ENCODE measurements around the gene PKMYT1. TPM values are rescaled to one million over a fixed set of nuclear protein-coding genes. Genes with fewer than 3 reads are reported as not detected.

The PKMYT1 gene
- total and polyA plus RNA-seq, 4 experiments from 2014 or later: 0.79 TPM; not detected in 3

DNA sequence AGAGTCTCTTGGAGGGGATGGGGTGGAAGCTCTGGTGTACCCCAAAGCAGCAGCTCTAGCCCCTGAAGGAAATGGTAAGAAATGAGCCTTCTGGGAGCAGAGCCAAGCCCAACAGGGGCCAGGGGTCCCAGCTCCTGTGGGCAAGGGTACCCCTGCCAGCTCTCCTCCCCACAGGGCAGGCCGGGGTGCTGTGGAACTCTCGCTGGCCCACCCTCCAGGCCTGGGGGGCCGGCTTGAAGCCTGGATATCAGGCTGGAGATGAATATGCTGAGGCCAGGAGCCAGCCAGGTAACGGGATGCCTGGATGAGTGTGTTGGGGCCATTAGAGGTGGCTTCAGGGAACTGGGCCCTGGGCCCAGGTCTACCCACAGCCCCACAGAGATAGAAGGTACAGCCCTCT lies 20.3 kb upstream of the PKMYT1 start:
- no peaks in the 10 kb centered on the region for H3K36me3 ChIP-seq (ENCODE audit: insufficient read depth, low read length)
- H3K27ac Mint-ChIP-seq: peak overlapping the region in 1 of 7 donors; percentile 46
- H3K4me3 Mint-ChIP-seq: no peak overlapping the region
- H3K9me3 ChIP-seq (ENCODE audit: control insufficient read depth in 1 of 2, low read length in 2 of 2): no peaks in the 10 kb centered on the region
- no peak overlapping the region for H3K27ac ChIP-seq (ENCODE audit: low read depth, low read length)
- intact Hi-C loops (cut with micrococcal nuclease): no loop called here
- H3K27me3 Mint-ChIP-seq: peaks cover 2% of the 10 kb centered on the region in 2 donors
- DNase-seq: peak in 1 of 5 donors; percentile 19
- no peaks in the 10 kb centered on the region for H3K36me3 Mint-ChIP-seq
- POLR2A ChIA-PET (ENCODE audit: partially characterized antibody): interaction anchor here (0.9 to 1.1 kb wide), 2 partner anchors 27 to 151 kb away, joined by 3 to 4 read pairs; no protein-coding TSS in a partner anchor
- no peak overlapping the region for H3K4me3 ChIP-seq (ENCODE audit: low read length in 2 of 2)
- H3K27me3 ChIP-seq (ENCODE audit: insufficient read depth, low read length): no peaks in the 10 kb centered on the region
- H3K4me1 ChIP-seq (ENCODE audit: insufficient read depth, low read length): peaks cover 4% of the 10 kb centered on the region
- CTCF ChIA-PET (ENCODE audit: partially characterized antibody): interaction anchor here (14.2 kb wide), 1 partner anchor 26 kb away, joined by 444 read pairs; the partner anchor contains the start of genes CLDN6, HCFC1R1, THOC6 and TNFRSF12A
- H3K4me1 Mint-ChIP-seq: peaks cover 0 to 5% (median 0%) of the 10 kb centered on the region in 4 donors
- H3K9me3 Mint-ChIP-seq: no peaks in the 10 kb centered on the region

DNA sequence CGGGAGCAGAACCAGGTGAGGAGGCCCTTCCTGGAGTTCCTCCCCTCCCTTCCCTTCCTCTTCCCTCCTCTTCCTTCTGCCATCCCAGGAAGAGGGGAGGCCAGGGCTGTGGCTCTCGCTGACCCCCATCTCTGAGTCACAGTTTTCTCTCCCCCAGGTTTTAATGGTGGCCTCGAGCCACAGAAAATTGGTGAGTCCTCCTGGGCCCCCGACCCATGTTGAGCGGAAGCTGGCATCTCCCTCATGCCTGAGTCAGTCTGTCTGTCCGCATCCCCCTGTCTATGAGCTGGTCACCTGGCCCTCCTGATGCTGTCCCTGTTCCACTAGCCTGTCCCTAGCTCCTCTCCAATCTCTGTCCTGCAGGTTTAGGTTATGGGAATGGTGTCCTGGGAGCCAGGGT lies 19.7 kb upstream of the PKMYT1 start:
- H3K27ac ChIP-seq (ENCODE audit: low read depth, low read length): no peak overlapping the region
- Mint-ChIP-seq H3K4me1 (peaks cover 0 to 5% (median 0%) of the 10 kb centered on the region in 4 donors), H3K36me3 (no peaks in the 10 kb centered on the region), H3K27ac (no peak overlapping the region), H3K9me3 (no peaks in the 10 kb centered on the region), H3K4me3 (no peak overlapping the region), H3K27me3 (peaks cover 2% of the 10 kb centered on the region in 2 donors)
- intact Hi-C loops (cut with micrococcal nuclease): no loop called here
- no peaks in the 10 kb centered on the region for H3K9me3 ChIP-seq (ENCODE audit: control insufficient read depth in 1 of 2, low read length in 2 of 2)
- H3K4me1 ChIP-seq (ENCODE audit: insufficient read depth, low read length): peaks cover 2% of the 10 kb centered on the region
- DNase-seq: peak in 1 of 5 donors; percentile 28
- CTCF ChIA-PET (ENCODE audit: partially characterized antibody): interaction anchor here (14.2 kb wide), 1 partner anchor 27 kb away, joined by 444 read pairs; the partner anchor contains the start of genes CLDN6, HCFC1R1, THOC6 and TNFRSF12A
- no peak overlapping the region for H3K4me3 ChIP-seq (ENCODE audit: low read length in 2 of 2)
- no peaks in the 10 kb centered on the region for H3K36me3 ChIP-seq (ENCODE audit: insufficient read depth, low read length)
- H3K27me3 ChIP-seq (ENCODE audit: insufficient read depth, low read length): no peaks in the 10 kb centered on the region
- POLR2A ChIA-PET (ENCODE audit: partially characterized antibody): no interaction called here

DNA sequence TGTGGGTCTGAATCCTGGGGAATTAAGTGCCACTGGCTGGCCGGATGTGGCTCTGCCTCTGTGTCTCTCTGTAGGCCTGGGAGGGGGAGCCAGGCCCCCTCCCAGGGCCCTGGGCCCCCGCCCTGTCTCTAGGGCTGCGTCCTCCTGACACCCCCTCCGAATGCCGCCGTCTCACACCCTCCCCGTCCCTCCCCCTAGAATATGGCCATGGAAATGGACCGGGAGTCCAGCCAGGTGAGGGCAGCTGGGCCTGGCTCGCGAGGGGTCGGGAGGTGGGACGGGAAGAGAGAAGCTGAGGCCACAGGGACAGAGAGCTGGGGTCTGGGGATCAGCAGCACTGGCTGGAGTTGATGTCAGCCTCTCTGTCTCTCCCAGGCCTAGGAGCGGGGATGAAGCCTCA lies 16.1 kb upstream of the PKMYT1 start:
- ChIA-PET CTCF (ENCODE audit: partially characterized antibody) (no interaction called here), POLR2A (ENCODE audit: partially characterized antibody) (no interaction called here)
- H3K27me3 ChIP-seq (ENCODE audit: insufficient read depth, low read length): no peaks in the 10 kb centered on the region
- no peak overlapping the region for H3K27ac ChIP-seq (ENCODE audit: low read depth, low read length)
- H3K27ac Mint-ChIP-seq: no peak overlapping the region
- no peaks in the 10 kb centered on the region for H3K4me1 Mint-ChIP-seq
- no peak overlapping the region for H3K4me3 ChIP-seq (ENCODE audit: low read length in 2 of 2)
- H3K27me3 Mint-ChIP-seq: peaks cover 2% of the 10 kb centered on the region in 2 donors
- no peaks in the 10 kb centered on the region for H3K36me3 Mint-ChIP-seq
- intact Hi-C loops (cut with micrococcal nuclease): no loop called here
- H3K36me3 ChIP-seq (ENCODE audit: insufficient read depth, low read length): no peaks in the 10 kb centered on the region
- H3K4me1 ChIP-seq (ENCODE audit: insufficient read depth, low read length): no peaks in the 10 kb centered on the region
- no peaks in the 10 kb centered on the region for H3K9me3 Mint-ChIP-seq
- no peaks in the 10 kb centered on the region for H3K9me3 ChIP-seq (ENCODE audit: control insufficient read depth in 1 of 2, low read length in 2 of 2)
- peak in 1 of 5 donors; percentile 5 for DNase-seq
- H3K4me3 Mint-ChIP-seq: no peak overlapping the region

DNA sequence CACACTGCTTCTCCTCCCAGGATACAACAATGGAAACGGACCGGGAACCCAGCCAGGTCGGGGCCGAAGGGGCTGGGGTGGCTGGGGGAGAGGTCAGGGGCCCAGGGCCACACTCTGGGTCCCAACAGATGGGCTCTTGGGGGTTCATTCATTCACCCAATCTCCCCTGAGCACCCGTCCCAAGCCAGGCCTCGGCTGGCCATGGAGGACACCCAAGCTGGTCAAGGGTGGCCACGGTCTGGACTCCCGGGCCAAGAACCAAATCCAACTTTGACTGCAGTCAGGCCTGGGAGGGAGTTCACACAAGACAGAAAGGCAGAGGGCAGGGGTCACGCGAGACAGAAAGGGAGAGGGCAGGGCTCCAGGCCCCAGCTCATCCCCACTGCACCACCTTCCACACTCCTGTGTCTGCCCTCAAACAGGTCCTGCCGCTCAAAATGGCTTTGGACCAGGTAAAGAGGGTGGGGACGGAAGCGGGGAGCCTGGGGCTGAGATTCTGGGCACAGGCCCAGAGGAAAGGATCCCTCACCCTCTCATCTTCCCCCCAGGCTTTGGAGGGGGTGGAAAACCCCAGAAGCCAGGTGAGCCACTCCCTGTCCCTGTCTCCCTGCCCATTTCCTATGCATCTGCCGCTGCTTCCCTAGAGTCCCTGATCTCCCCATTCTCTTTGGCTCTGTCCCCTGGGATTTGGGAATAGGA lies 12.3 kb upstream of the PKMYT1 start:
- Mint-ChIP-seq H3K36me3 (no peaks in the 10 kb centered on the region), H3K27ac (no peak overlapping the region), H3K4me3 (no peak overlapping the region), H3K27me3 (peaks cover 0 to 2% of the 10 kb centered on the region in 2 donors), H3K9me3 (no peaks in the 10 kb centered on the region), H3K4me1 (no peaks in the 10 kb centered on the region)
- ChIA-PET POLR2A (ENCODE audit: partially characterized antibody) (interaction anchor here (0.8 kb wide), 1 partner anchor 81 kb away, joined by 4 read pairs; the partner anchor contains the start of gene FLYWCH1), CTCF (ENCODE audit: partially characterized antibody) (interaction anchor here (1.2 kb wide), 1 partner anchor 10 kb away, joined by 3 read pairs; no protein-coding TSS in a partner anchor)
- H3K9me3 ChIP-seq (ENCODE audit: control insufficient read depth in 1 of 2, low read length in 2 of 2): no peaks in the 10 kb centered on the region
- H3K36me3 ChIP-seq (ENCODE audit: insufficient read depth, low read length): no peaks in the 10 kb centered on the region
- H3K4me3 ChIP-seq (ENCODE audit: low read length in 2 of 2): no peak overlapping the region
- intact Hi-C loops (cut with micrococcal nuclease): no loop called here
- peak in 1 of 5 donors; percentile 33 for DNase-seq
- H3K27ac ChIP-seq (ENCODE audit: low read depth, low read length): no peak overlapping the region
- H3K4me1 ChIP-seq (ENCODE audit: insufficient read depth, low read length): no peaks in the 10 kb centered on the region
- H3K27me3 ChIP-seq (ENCODE audit: insufficient read depth, low read length): no peaks in the 10 kb centered on the region

DNA sequence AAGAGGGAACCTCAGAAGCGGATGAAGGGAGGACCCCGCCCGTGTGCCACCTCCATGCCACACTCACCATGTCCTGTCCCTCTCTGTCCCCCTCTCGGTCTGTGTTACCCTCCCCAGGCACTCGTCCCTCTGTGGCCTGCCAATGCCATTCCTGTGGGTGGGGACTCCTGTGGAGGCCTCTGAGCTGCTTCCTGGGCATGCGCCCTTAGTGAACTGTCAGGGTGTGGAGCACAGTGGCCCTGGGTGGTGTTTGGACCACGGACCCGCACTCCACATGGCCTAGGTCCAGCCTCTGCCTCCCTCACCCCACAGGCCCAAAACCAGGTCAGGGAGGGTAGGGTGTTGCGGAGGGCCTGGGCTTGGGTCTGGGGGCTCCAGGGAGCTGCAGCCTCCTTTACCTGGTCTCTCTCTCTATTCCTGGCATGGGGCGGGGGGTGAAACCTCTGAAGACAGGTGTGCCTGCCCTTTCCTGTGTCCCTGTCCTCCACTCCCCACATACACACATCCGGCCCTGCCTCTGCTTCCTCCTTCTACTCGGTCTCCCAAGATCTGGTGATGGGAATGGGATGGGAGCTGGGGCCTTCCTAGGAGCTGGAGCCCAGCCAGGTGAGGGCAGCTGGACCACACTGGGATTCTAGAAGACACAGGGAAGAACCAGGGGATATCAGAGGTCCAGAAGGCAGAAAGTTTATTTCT lies 11.5 kb upstream of the PKMYT1 start:
- no peaks in the 10 kb centered on the region for H3K4me1 ChIP-seq (ENCODE audit: insufficient read depth, low read length)
- H3K36me3 ChIP-seq (ENCODE audit: insufficient read depth, low read length): no peaks in the 10 kb centered on the region
- Mint-ChIP-seq H3K4me3 (no peak overlapping the region), H3K9me3 (no peaks in the 10 kb centered on the region), H3K36me3 (no peaks in the 10 kb centered on the region), H3K27me3 (peaks cover 0 to 2% of the 10 kb centered on the region in 2 donors), H3K27ac (no peak overlapping the region), H3K4me1 (no peaks in the 10 kb centered on the region)
- no peaks in the 10 kb centered on the region for H3K9me3 ChIP-seq (ENCODE audit: control insufficient read depth in 1 of 2, low read length in 2 of 2)
- POLR2A ChIA-PET (ENCODE audit: partially characterized antibody): interaction anchor here (0.8 kb wide), 1 partner anchor 80 kb away, joined by 4 read pairs; the partner anchor contains the start of gene FLYWCH1
- DNase-seq: peak in 1 of 5 donors; percentile 35
- H3K27ac ChIP-seq (ENCODE audit: low read depth, low read length): no peak overlapping the region
- H3K27me3 ChIP-seq (ENCODE audit: insufficient read depth, low read length): no peaks in the 10 kb centered on the region
- intact Hi-C loops (cut with micrococcal nuclease): no loop called here
- H3K4me3 ChIP-seq (ENCODE audit: low read length in 2 of 2): no peak overlapping the region
- CTCF ChIA-PET (ENCODE audit: partially characterized antibody): interaction anchor here (1.0 to 1.2 kb wide), 2 partner anchors 11 kb away, joined by 3 read pairs; no protein-coding TSS in a partner anchor

DNA sequence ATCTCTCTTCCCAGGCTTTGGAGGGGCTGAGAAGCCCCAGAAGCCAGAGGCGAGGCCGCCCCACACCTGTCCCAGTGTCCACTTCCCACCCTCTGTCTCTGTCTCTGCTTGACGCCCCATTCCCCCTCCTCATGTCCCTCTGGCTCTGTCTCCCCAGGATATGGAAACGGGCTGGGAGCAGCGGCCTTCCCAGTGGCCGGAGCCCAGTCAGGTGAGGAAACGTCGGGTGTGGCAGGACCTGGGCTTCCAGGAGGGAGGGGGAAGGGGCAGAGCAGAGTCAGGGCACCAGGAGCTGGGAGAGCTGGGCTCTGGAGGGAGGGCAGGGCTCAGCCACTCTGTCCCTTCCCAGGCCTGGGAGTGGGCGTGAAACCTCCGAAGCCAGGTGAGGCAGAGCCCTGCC lies 10.6 kb upstream of the PKMYT1 start:
- Histone ChIP-seq H3K36me3 (ENCODE audit: insufficient read depth, low read length) (no peaks in the 10 kb centered on the region), H3K4me1 (ENCODE audit: insufficient read depth, low read length) (no peaks in the 10 kb centered on the region), H3K9me3 (ENCODE audit: control insufficient read depth in 1 of 2, low read length in 2 of 2) (no peaks in the 10 kb centered on the region), H3K27me3 (ENCODE audit: insufficient read depth, low read length) (no peaks in the 10 kb centered on the region), H3K27ac (ENCODE audit: low read depth, low read length) (no peak overlapping the region), H3K4me3 (ENCODE audit: low read length in 2 of 2) (no peak overlapping the region)
- Mint-ChIP-seq H3K27me3 (peaks cover 0 to 2% of the 10 kb centered on the region in 2 donors), H3K36me3 (no peaks in the 10 kb centered on the region), H3K4me1 (no peaks in the 10 kb centered on the region), H3K4me3 (no peak overlapping the region), H3K9me3 (no peaks in the 10 kb centered on the region), H3K27ac (no peak overlapping the region)
- ChIA-PET POLR2A (ENCODE audit: partially characterized antibody) (no interaction called here), CTCF (ENCODE audit: partially characterized antibody) (interaction anchor here (1.0 kb wide), 1 partner anchor 10 kb away, joined by 3 read pairs; no protein-coding TSS in a partner anchor)
- DNase-seq: no peak
- intact Hi-C loops (cut with micrococcal nuclease): no loop called here

DNA sequence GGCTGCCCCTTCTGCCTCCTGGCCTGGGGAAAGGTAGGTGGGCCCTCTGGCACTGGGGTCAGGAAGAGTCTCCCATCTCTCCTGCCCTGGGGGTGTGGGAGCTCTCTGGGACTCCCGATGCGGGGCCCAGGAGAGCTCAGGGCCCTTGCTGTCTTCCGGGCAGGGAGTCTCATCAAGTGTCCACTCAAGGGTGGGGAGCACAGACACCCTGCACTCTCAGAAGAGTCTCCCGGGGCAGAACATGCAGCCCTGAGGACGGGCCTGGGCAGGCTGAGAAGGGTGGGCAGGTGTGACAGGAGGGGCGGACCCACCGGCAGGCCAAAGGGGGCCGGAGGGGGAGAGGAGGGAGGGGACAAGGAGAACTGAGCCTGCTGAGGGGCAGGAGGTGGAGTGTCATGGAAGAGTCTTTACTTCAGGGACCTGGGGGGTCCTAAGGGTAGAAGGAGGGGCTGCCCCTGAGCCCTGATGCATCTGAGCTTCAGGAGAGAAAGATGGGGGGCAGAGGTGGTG lies 8.4 kb upstream of the PKMYT1 start:
- no peak for DNase-seq
- H3K27me3 ChIP-seq (ENCODE audit: insufficient read depth, low read length): no peaks in the 10 kb centered on the region
- no peaks in the 10 kb centered on the region for H3K36me3 Mint-ChIP-seq
- ChIA-PET CTCF (ENCODE audit: partially characterized antibody) (no interaction called here), POLR2A (ENCODE audit: partially characterized antibody) (no interaction called here)
- H3K9me3 Mint-ChIP-seq: no peaks in the 10 kb centered on the region
- H3K27ac ChIP-seq (ENCODE audit: low read depth, low read length): no peak overlapping the region
- H3K4me1 Mint-ChIP-seq: peaks cover 0 to 5% (median 2%) of the 10 kb centered on the region in 4 donors
- H3K27ac Mint-ChIP-seq: no peak overlapping the region
- intact Hi-C loops (cut with micrococcal nuclease): no loop called here
- H3K4me3 ChIP-seq (ENCODE audit: low read length in 2 of 2): no peak overlapping the region
- no peaks in the 10 kb centered on the region for H3K9me3 ChIP-seq (ENCODE audit: control insufficient read depth in 1 of 2, low read length in 2 of 2)
- no peak overlapping the region for H3K4me3 Mint-ChIP-seq
- peaks cover 4% of the 10 kb centered on the region for H3K4me1 ChIP-seq (ENCODE audit: insufficient read depth, low read length)
- H3K36me3 ChIP-seq (ENCODE audit: insufficient read depth, low read length): no peaks in the 10 kb centered on the region
- H3K27me3 Mint-ChIP-seq: peaks cover 0 to 2% of the 10 kb centered on the region in 2 donors

All from CD4-positive, alpha-beta memory T cell (primary cell).